NB4 (cell line): Measurements from ENCODE around the gene TGFBR3.

ENCODE experiments used
- CTCF ChIP-seq: IDR thresholded peaks from one replicate; pipeline ENCODE4 v1.5.1; 2012; ENCODE audit warnings: low read depth, low read length
- MAX ChIP-seq: IDR thresholded peaks from 2 replicates; pipeline ENCODE4 v1.6.1; 2011; ENCODE audit warnings: low read depth, low read length
- MYC ChIP-seq: IDR thresholded peaks from 2 replicates; pipeline ENCODE4 v1.6.1; 2011; ENCODE audit warnings: low read depth, low read length
- POLR2A ChIP-seq: IDR thresholded peaks from 2 replicates; pipeline ENCODE4 v1.6.1; 2011; ENCODE audit warnings: mild to moderate bottlenecking; ENCODE audit not compliant: insufficient read length; ENCODE audit errors: extremely low read depth

DNA sequence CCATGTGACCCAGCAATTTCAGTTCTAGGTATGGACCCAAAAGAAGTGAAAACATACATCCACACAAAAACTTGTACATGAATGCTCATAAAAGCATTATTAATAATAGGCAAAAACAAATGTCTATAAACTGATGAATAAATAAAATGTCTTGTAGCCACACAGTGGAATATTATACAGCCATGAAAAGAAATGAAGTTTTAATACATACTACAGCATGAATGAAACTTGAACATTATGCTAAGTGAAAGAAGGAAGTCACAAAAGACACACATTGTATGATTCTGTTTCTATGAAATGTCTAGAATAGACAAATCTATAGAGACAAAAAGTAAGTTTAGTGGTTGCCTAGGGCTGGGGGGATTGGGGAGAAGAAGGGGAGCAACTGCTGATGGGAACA lies 255.1 kb downstream of the TGFBR3 start:
- TF ChIP-seq CTCF = no peak
- TF ChIP-seq POLR2A = no peak
- TF ChIP-seq MAX = no peak
- TF ChIP-seq MYC = no peak
